ENCODE measurements around the gene ZBTB40.

DNA sequence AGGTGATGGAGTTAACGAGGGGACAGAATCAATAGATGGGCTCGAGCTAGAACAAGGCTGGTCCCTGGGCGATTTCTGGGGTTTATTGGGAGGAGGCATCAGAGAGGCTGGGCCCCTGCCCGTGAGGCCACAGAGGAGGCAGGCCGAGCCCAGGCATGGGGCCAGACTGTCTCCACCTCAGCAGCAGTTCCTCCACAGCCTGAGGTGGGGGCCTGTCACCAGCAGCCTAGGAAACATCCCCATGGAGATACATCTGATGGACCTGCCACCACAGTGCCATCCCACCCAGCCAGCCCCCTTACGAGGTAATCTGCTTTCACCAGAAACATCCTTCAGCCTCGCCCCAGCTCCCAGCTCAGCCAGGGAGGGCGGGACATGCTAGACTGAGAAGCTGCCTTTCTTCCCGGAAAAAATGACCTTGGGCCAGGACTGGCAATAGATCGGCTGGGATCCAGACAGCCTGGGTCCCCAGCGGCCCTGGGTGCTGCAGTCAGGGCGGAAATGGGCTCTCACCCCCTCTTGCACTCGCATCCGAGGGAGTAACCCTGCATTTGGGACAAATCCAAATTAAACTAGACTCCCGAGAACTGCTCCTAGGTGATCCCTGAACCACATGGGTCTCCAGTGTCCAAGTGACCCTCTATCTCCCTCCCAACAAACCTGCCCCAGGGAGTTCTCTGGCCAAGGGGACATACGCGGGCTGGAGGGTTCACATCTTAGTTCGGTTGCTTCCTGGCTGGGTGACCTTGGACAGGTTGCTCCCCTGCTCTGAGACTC, 101.6 kb downstream of the ZBTB40 start:
- TF ChIP-seq POLR2A (IDR thresholded peaks at IDR 0.05; ENCODE audit: low read length) (no peak), GATA1 (IDR thresholded peaks at IDR 0.05; ENCODE audit: low read depth, low read length) (no peak)

Data from erythroblast (primary cell).